ENCODE data around the gene EVPL.

- TF ChIP-seq POLR2A (IDR thresholded peaks at IDR 0.05): no peak
- TF ChIP-seq, protein P1, sequence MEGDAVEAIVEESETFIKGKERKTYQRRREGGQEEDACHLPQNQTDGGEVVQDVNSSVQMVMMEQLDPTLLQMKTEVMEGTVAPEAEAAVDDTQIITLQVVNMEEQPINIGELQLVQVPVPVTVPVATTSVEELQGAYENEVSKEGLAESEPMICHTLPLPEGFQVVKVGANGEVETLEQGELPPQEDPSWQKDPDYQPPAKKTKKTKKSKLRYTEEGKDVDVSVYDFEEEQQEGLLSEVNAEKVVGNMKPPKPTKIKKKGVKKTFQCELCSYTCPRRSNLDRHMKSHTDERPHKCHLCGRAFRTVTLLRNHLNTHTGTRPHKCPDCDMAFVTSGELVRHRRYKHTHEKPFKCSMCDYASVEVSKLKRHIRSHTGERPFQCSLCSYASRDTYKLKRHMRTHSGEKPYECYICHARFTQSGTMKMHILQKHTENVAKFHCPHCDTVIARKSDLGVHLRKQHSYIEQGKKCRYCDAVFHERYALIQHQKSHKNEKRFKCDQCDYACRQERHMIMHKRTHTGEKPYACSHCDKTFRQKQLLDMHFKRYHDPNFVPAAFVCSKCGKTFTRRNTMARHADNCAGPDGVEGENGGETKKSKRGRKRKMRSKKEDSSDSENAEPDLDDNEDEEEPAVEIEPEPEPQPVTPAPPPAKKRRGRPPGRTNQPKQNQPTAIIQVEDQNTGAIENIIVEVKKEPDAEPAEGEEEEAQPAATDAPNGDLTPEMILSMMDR (IDR thresholded peaks at IDR 0.05): peak in 4 of 7 experiments; percentile 18 to 27 (median 22)
These were observed 370 bp downstream of the EVPL start for GRCh38 chr17:76026714-76027158.
